ENCODE results near the gene CCDC92B.

DNA sequence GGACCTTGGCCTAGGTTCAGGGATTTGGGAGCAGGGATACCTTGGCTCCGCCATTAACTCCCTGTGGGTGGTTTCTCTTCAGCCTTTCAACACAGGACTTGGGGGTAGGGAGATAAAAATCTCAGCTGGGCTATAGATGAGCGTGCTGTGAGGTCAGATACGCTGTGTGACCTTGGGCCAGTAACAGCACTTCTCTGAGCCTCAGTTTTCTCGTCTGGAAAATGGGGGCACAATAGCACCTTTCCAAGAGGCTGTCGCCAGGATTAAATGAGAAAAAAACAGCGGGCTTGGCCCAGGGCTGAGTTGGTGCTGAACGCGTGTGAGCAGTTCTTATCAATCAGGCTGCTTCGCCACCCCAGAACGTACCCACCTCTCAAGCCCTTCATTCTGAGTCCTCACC is 17.6 kb downstream of the CCDC92B start:
- TF ChIP-seq POLR2A (IDR thresholded peaks at IDR 0.05) (no peak), EP300 (IDR thresholded peaks at IDR 0.05) (no peak)
- TF ChIP-seq, protein P1, sequence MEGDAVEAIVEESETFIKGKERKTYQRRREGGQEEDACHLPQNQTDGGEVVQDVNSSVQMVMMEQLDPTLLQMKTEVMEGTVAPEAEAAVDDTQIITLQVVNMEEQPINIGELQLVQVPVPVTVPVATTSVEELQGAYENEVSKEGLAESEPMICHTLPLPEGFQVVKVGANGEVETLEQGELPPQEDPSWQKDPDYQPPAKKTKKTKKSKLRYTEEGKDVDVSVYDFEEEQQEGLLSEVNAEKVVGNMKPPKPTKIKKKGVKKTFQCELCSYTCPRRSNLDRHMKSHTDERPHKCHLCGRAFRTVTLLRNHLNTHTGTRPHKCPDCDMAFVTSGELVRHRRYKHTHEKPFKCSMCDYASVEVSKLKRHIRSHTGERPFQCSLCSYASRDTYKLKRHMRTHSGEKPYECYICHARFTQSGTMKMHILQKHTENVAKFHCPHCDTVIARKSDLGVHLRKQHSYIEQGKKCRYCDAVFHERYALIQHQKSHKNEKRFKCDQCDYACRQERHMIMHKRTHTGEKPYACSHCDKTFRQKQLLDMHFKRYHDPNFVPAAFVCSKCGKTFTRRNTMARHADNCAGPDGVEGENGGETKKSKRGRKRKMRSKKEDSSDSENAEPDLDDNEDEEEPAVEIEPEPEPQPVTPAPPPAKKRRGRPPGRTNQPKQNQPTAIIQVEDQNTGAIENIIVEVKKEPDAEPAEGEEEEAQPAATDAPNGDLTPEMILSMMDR (IDR thresholded peaks at IDR 0.05) = no peak

All from tibial nerve (tissue), 4 donors.